WTC11 (cell line): ENCODE data around the gene OXLD1. TPM values are rescaled to one million over a fixed set of nuclear protein-coding genes. Genes with fewer than 3 reads are reported as not detected.
A peak's percentile ranks its signal among the peaks of the same experiment; 100 is the strongest.

Source experiments
- ATAC-seq: fragments of 200-7000 bp; cut with Tn5 transposase; 2 replicates; pipeline ENCODE4 v1.10.0; 2021; ENCODE audit warnings: mild to moderate bottlenecking, moderate library complexity
- CTCF ChIA-PET: fragments of 300-600 bp; sonication (Branson Sonifier 250); formaldehyde crosslinking; loops from one replicate; lab custom pipeline; 2021; ENCODE audit warnings: antibody characterized with exemption; lab: Charles Lee
- POLR2A ChIA-PET: fragments of 350-600 bp; sonication (Branson Sonifier 250); formaldehyde crosslinking; loops from one replicate; lab custom pipeline; 2021; ENCODE audit warnings: antibody characterized with exemption; lab: Charles Lee
- DNase-seq: peaks from one replicate; pipeline ENCODE4 v3.0.0; 2021; ENCODE audit warnings: low spot score
- H3K27ac Mint-ChIP-seq: 2 replicates; pipeline ENCODE4 v1.8.0; 2021; ENCODE audit warnings: mixed read lengths
- H3K27me3 Mint-ChIP-seq: 2 replicates; pipeline ENCODE4 v1.8.0; 2021; ENCODE audit warnings: low read depth, mild to moderate bottlenecking, moderate library complexity, mixed read lengths
- H3K36me3 Mint-ChIP-seq: 2 replicates; pipeline ENCODE4 v1.8.0; 2021; ENCODE audit warnings: mixed read lengths
- H3K4me1 Mint-ChIP-seq: 2 replicates; pipeline ENCODE4 v1.8.0; 2022; ENCODE audit warnings: mixed read lengths
- H3K4me3 Mint-ChIP-seq: 2 replicates; pipeline ENCODE4 v1.8.0; 2021; ENCODE audit warnings: mild to moderate bottlenecking, moderate library complexity, mixed read lengths
- H3K9me3 Mint-ChIP-seq: 2 replicates; pipeline ENCODE4 v1.8.0; 2021; ENCODE audit warnings: mixed read lengths
- CBFB ChIP-seq: sonication (generic); formaldehyde crosslinking; IDR thresholded peaks from 2 replicates; pipeline ENCODE4 v1.8.1; 2022; ENCODE audit warnings: mild to moderate bottlenecking, low read depth, missing genetic modification reagents
- CREB1 ChIP-seq: sonication (generic); formaldehyde crosslinking; IDR thresholded peaks from 2 replicates; pipeline ENCODE4 v1.8.0; 2023; ENCODE audit warnings: mild to moderate bottlenecking, missing genetic modification reagents
- CREM ChIP-seq: sonication (generic); formaldehyde crosslinking; IDR thresholded peaks from 2 replicates; pipeline ENCODE4 v1.8.1; 2022; ENCODE audit warnings: mild to moderate bottlenecking, missing genetic modification reagents, moderate library complexity
- E2F1 ChIP-seq: sonication (generic); formaldehyde crosslinking; IDR thresholded peaks from 2 replicates; pipeline ENCODE4 v1.8.0; 2022; ENCODE audit warnings: mild to moderate bottlenecking, missing genetic modification reagents
- ELF4 ChIP-seq: sonication (generic); formaldehyde crosslinking; IDR thresholded peaks from 2 replicates; pipeline ENCODE4 v1.8.1; 2022; ENCODE audit warnings: low read depth, mild to moderate bottlenecking, moderate library complexity, missing genetic modification reagents
- ETV6 ChIP-seq: sonication (generic); formaldehyde crosslinking; IDR thresholded peaks from 2 replicates; pipeline ENCODE4 v1.8.1; 2022; ENCODE audit warnings: mild to moderate bottlenecking, missing genetic modification reagents
- FOXJ3 ChIP-seq: sonication (generic); formaldehyde crosslinking; IDR thresholded peaks from 2 replicates; pipeline ENCODE4 v1.9.0; 2021; ENCODE audit warnings: missing genetic modification reagents, mild to moderate bottlenecking, borderline replicate concordance
- JUN ChIP-seq: sonication (generic); formaldehyde crosslinking; IDR thresholded peaks from 2 replicates; pipeline ENCODE4 v1.8.0; 2023; ENCODE audit warnings: mild to moderate bottlenecking, missing genetic modification reagents
- KAT7 ChIP-seq: sonication (generic); formaldehyde crosslinking; IDR thresholded peaks from 2 replicates; pipeline ENCODE4 v1.8.1; 2023; ENCODE audit warnings: missing genetic modification reagents, mild to moderate bottlenecking, borderline replicate concordance
- RORB ChIP-seq: fragments of 250-450 bp; sonication (Bioruptor Pico); IDR thresholded peaks from 2 replicates; pipeline ENCODE4 v1.9.0; 2021; ENCODE audit warnings: mild to moderate bottlenecking
- ZNF263 ChIP-seq: sonication (generic); formaldehyde crosslinking; IDR thresholded peaks from 2 replicates; pipeline ENCODE4 v1.8.1; 2022; ENCODE audit warnings: low read depth, mild to moderate bottlenecking, moderate library complexity, missing genetic modification reagents
- ZNF416 ChIP-seq: fragments of 250-450 bp; sonication (Bioruptor Pico); IDR thresholded peaks from 2 replicates; pipeline ENCODE4 v1.9.0; 2021; ENCODE audit warnings: mild to moderate bottlenecking, inconsistent platforms
- ZNF671 ChIP-seq: fragments of 250-450 bp; sonication (Bioruptor Pico); IDR thresholded peaks from 2 replicates; pipeline ENCODE4 v1.8.0; 2021; ENCODE audit warnings: mild to moderate bottlenecking
- total RNA-seq: library from RNA; stranded (reverse); gene quantifications from 3 replicates; pipeline ENCODE4 v1.2.3, GENCODE V29; 2021
- TF ChIP-seq, protein P1 (sequence below): sonication (generic); formaldehyde crosslinking; conservative IDR thresholded peaks from 2 replicates; pipeline ENCODE4 v1.8.1; 2022; ENCODE audit warnings: mild to moderate bottlenecking, missing genetic modification reagents
- TF ChIP-seq, protein P2 (sequence below): sonication (generic); formaldehyde crosslinking; IDR thresholded peaks from 2 replicates; pipeline ENCODE4 v1.8.1; 2023; ENCODE audit warnings: mild to moderate bottlenecking, missing genetic modification reagents
- TF ChIP-seq, protein P3 (sequence below): sonication (generic); formaldehyde crosslinking; IDR thresholded peaks from 2 replicates; pipeline ENCODE4 v1.8.1; 2022; ENCODE audit warnings: low read depth, mild to moderate bottlenecking, moderate library complexity, missing genetic modification reagents, borderline replicate concordance
- TF ChIP-seq, protein P4 (sequence below): fragments of 250-450 bp; sonication (Bioruptor Pico); IDR thresholded peaks from 2 replicates; pipeline ENCODE4 v1.8.0; 2021; ENCODE audit warnings: mild to moderate bottlenecking
- TF ChIP-seq, protein P5 (sequence below): sonication (generic); formaldehyde crosslinking; conservative IDR thresholded peaks from 2 replicates; pipeline ENCODE4 v1.8.1; 2023; ENCODE audit warnings: mild to moderate bottlenecking, low read depth, missing genetic modification reagents, moderate library complexity

Gene OXLD1
- total RNA-seq, 1 experiment from 2014 or later = 49.6 TPM

GRCh38 chr17:81683584-81684441, 17.4 kb upstream of the OXLD1 start, which contains the start of the genes ARL16 and HGS (continued):
- TF ChIP-seq, protein P1, sequence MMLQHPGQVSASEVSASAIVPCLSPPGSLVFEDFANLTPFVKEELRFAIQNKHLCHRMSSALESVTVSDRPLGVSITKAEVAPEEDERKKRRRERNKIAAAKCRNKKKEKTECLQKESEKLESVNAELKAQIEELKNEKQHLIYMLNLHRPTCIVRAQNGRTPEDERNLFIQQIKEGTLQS (CRISPR knock-in tag) = no peak
- TF ChIP-seq ETV6 (CRISPR knock-in tag) = peak; percentile 66; the same call in 1 of the 2 replicates

DNA sequence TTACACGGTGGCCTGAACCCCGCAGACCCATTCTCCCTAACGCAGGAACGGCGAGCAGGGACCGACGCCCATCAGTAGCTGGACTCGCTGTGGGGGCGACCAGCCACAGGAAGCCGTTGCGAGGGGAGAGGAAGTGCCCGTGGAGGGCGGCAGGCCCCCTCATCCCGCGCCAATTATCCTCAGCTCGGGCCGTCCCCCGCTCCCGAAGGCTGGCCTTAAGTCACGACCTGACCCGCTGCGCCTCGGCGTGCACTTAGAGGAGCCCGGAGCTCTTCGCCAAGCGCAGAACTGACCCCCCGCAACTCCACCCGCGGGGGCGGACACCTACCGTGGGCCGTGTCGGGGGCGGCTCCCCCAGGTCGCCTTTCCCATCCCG, 16.8 kb upstream of the OXLD1 start:
- no peak for DNase-seq

DNA sequence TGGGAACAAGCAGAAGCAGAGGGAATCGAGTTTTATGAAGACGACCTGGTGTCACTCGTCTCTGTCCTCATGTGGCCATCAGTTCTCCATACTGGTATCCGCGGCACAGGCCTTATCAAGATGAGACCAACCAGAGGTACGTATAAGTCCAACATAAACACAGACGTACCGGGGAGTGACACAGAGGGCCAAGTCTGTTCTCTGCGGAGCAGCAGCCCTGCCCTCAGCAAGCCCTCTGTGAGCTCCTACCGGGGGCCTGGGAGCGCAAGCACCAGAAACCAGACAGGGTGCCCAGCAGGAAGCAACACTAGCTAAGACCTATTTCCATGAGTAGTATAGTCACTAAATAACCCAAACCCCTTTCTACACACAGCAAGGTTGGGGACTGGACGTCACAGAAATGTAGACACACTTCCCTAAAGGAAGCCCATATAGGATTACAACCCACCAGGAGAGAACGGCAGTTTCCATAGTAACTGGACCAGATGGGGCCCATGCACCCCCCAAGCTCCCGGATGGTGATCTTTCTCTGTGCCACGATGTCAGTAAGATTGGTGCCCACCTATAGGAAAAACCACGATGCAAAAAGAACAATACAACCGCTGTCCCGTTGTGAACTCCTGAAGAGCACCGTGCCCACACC, 16.3 kb upstream of the OXLD1 start:
- no peak for ATAC-seq
- H3K27me3 Mint-ChIP-seq = no peaks in the 10 kb centered on the region; the same call in 1 of the 2 replicates
- peaks cover 23% of the 10 kb centered on the region for H3K36me3 Mint-ChIP-seq
- ChIA-PET CTCF (interaction anchor here (0.9 to 2.7 kb wide), 4 partner anchors 11 to 20 kb away, joined by 7 to 15 read pairs (median 10); partner anchors contain the start of gene MRPL12), POLR2A (no interaction called here)
- peaks cover 12% of the 10 kb centered on the region for H3K4me1 Mint-ChIP-seq
- H3K27ac Mint-ChIP-seq = peak overlapping the region; percentile 29
- no peaks in the 10 kb centered on the region for H3K9me3 Mint-ChIP-seq
- H3K4me3 Mint-ChIP-seq = peak overlapping the region; percentile 86
- no peak for DNase-seq
- TF ChIP-seq ZNF416 (CRISPR knock-in tag) (no peak), RORB (CRISPR knock-in tag) (no peak), KAT7 (no peak), ELF4 (CRISPR knock-in tag) (no peak), JUN (CRISPR knock-in tag) (no peak), ZNF671 (CRISPR knock-in tag) (no peak), E2F1 (CRISPR knock-in tag) (no peak), CREB1 (CRISPR knock-in tag) (no peak), FOXJ3 (no peak), ZNF263 (CRISPR knock-in tag) (no peak), CREM (no peak)
- TF ChIP-seq, protein P2, sequence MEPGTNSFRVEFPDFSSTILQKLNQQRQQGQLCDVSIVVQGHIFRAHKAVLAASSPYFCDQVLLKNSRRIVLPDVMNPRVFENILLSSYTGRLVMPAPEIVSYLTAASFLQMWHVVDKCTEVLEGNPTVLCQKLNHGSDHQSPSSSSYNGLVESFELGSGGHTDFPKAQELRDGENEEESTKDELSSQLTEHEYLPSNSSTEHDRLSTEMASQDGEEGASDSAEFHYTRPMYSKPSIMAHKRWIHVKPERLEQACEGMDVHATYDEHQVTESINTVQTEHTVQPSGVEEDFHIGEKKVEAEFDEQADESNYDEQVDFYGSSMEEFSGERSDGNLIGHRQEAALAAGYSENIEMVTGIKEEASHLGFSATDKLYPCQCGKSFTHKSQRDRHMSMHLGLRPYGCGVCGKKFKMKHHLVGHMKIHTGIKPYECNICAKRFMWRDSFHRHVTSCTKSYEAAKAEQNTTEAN = no peak
- TF ChIP-seq, protein P3, sequence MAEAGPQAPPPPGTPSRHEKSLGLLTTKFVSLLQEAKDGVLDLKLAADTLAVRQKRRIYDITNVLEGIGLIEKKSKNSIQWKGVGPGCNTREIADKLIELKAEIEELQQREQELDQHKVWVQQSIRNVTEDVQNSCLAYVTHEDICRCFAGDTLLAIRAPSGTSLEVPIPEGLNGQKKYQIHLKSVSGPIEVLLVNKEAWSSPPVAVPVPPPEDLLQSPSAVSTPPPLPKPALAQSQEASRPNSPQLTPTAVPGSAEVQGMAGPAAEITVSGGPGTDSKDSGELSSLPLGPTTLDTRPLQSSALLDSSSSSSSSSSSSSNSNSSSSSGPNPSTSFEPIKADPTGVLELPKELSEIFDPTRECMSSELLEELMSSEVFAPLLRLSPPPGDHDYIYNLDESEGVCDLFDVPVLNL (CRISPR knock-in tag) = no peak
- TF ChIP-seq, protein P4, sequence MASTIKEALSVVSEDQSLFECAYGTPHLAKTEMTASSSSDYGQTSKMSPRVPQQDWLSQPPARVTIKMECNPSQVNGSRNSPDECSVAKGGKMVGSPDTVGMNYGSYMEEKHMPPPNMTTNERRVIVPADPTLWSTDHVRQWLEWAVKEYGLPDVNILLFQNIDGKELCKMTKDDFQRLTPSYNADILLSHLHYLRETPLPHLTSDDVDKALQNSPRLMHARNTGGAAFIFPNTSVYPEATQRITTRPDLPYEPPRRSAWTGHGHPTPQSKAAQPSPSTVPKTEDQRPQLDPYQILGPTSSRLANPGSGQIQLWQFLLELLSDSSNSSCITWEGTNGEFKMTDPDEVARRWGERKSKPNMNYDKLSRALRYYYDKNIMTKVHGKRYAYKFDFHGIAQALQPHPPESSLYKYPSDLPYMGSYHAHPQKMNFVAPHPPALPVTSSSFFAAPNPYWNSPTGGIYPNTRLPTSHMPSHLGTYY (CRISPR knock-in tag) = no peak
- TF ChIP-seq, protein P5, sequence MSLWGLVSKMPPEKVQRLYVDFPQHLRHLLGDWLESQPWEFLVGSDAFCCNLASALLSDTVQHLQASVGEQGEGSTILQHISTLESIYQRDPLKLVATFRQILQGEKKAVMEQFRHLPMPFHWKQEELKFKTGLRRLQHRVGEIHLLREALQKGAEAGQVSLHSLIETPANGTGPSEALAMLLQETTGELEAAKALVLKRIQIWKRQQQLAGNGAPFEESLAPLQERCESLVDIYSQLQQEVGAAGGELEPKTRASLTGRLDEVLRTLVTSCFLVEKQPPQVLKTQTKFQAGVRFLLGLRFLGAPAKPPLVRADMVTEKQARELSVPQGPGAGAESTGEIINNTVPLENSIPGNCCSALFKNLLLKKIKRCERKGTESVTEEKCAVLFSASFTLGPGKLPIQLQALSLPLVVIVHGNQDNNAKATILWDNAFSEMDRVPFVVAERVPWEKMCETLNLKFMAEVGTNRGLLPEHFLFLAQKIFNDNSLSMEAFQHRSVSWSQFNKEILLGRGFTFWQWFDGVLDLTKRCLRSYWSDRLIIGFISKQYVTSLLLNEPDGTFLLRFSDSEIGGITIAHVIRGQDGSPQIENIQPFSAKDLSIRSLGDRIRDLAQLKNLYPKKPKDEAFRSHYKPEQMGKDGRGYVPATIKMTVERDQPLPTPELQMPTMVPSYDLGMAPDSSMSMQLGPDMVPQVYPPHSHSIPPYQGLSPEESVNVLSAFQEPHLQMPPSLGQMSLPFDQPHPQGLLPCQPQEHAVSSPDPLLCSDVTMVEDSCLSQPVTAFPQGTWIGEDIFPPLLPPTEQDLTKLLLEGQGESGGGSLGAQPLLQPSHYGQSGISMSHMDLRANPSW (CRISPR knock-in tag) = no peak

More for the DNA sequence above, 16.8 kb upstream of the OXLD1 start:
- Mint-ChIP-seq H3K4me1 (peaks cover 12% of the 10 kb centered on the region), H3K27me3 (no peaks in the 10 kb centered on the region; the same call in 1 of the 2 replicates), H3K4me3 (peak overlapping the region; percentile 86), H3K36me3 (peaks cover 23% of the 10 kb centered on the region), H3K9me3 (no peaks in the 10 kb centered on the region), H3K27ac (no peak overlapping the region)
- no peak for ATAC-seq
- POLR2A ChIA-PET = interaction anchor here (0.8 to 1.2 kb wide), 5 partner anchors 11 to 354 kb away, joined by 3 to 6 read pairs (median 3); partner anchors contain the start of genes CCDC137, DCXR, MRPL12 and OXLD1
- CTCF ChIA-PET = interaction anchor here (0.9 to 2.7 kb wide), 7 partner anchors 8 to 186 kb away, joined by 5 to 15 read pairs (median 7); partner anchors contain the start of gene MRPL12
- no peak for TF ChIP-seq CBFB (CRISPR knock-in tag)
- TF ChIP-seq, protein P2 = 0 out of 2 replicates have a peak, but pooled peaks have one; percentile 35
